LHCN-M2 (cell line): ENCODE data around the gene GPR4. TPM values are rescaled to one million over a fixed set of nuclear protein-coding genes. Genes with fewer than 3 reads are reported as not detected.
"Not testable (repeated sequence)": the region's sequence is repeated elsewhere in the genome, so short reads cannot be mapped to it uniquely, and the experiment has no call there.

Source experiments
- DNase-seq: peaks from one replicate; pipeline ENCODE4 v3.0.0-alpha.2; 2012; ENCODE audit warnings: low read depth
- polyA plus RNA-seq: library from polyadenylated mRNA; unstranded; fragments of >200 nt; gene quantifications from one replicate; pipeline ENCODE4 v1.2.1, GENCODE V29; 2012; ENCODE audit warnings: missing spikeins
- total RNA-seq: library from RNA; depleted of rRNA; stranded (reverse); fragments of >200 nt; gene quantifications from 2 replicates; pipeline ENCODE4 v1.2.3, GENCODE V29; 2014; rRNA removed

The GPR4 gene
- total RNA-seq, result not detected in 2 replicates
- polyA plus RNA-seq, result not detected

DNA sequence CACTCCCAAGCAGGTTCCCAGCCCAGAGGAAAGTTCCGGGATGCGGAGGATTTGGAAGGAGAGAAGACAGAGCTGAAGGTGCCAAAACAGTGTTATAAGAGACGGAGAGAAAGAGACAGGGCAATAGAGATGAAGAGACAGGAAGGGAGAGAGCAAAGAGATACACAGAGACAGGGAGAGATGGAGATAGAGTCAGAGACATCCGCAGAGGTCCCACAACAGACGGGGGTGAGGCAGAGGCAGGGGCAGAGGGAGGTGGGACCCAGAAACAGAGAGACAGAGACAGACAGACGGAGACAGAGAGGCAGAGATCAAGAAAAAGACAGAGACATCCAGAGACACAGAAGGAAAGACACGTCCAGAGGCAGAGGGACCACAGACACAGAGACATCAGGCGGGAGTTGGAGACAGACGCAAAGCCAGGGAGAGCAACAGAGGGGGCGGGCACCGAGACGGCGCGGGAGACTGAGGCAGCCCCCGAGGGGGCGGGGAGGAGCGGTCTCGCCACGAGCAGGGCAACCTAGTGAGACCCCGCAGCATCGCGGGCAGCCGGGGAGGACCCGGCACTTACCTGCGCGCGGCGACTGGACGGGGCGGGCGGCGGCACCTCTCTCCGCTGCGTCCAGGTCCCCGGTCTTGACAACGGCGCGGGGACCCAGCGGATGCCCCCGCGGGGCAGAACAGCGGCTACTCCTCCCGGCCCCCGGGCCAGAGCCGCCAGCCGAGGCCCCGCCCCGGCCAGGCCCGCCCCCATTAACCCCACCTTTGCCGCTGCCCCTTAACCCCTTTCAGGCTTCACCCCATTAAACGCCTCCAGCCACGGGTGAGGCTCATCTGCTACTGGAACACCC lies at the start of gene GPR4:
TSS of gene GPR4 (minus strand) at position 689 of the 851 bp plus-strand sequence. CDS start 10,346 bp downstream, outside the sequence.
- DNase-seq, result no peak

- no peak for DNase-seq
Observed at GRCh38 chr19:45650722-45651121, 48.7 kb upstream of the GPR4 start.

DNA sequence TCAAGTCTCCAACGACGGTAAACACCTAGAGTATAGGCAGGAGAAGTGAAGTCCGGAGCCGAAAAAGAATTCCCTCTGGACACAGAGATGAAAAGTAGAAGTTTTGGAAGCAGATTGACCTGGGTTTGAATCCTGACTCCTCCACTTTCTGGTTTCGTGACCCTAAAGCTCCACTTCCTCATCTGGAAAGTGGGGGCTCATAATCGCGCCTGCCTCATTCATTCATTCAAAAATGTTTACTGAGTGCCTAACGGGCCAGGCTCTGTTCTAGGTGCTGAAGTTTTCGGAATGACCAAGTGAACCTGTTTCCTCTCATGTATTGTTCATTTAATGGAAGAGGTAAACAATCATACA lies 44.3 kb upstream of the GPR4 start:
- no peak for DNase-seq

DNA sequence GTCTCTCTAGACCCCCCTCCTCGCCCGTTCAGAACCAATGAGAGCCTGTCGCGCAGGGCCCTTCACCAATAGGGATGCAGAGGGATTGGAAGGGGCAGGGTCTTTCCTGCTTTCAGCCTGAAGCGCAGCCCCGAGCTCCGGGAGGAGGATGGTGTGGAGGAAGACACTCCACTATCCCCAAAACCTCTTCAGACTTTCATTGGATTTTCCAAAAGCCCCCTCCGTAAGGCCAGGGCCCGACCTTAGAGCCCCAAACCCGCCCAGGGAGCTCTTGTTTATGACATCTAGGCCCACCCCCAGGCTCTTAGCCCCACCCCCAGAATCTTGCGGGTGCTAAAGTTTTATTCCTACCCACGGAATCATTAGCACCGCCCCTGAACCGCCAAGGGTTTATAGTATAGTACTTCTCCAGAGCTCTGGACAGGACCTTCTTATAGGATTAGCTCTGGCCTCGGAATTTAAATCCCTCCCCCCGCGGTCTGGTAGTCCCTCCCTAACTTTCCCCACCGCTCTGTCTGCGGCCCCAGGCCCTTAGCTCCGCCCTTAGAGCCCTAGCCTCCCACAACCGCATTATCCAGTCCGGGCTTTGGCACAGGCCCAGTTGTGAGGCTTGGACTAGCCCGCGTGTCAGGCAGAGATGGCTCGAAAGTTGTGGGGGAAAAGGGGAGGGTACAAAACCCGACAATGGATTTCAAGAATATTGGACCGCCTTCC lies 43.8 kb upstream of the GPR4 start:
- DNase-seq, result peak; percentile 85

DNA sequence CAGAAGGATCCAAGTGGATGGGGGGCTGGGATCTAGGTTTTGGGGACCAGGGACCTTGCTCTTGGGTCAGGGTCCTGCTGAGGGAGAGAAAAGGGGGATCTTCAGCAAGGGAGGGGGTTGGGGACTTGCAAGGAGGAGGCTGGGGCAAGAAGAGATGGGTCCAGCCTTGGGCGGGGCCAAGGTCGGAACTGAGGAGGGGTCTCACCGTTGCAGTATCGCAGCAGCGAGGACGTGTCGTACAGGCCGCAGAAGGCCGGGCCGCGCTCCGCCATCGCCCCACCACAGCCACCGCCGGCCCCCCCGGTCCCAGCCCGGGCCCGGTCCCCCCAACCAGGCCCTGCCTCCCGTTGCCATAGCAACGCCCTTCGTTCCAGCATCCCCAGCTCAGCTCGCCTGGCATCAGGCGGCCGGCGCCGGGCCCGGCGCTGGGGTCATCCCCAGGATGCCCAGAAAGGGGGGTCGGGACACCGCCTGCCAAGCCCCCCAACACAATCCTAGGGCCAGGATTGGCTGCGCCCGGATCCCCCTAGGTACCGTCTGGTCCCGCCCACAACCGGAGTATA lies 43.1 kb upstream of the GPR4 start:
- no peak for DNase-seq

DNA sequence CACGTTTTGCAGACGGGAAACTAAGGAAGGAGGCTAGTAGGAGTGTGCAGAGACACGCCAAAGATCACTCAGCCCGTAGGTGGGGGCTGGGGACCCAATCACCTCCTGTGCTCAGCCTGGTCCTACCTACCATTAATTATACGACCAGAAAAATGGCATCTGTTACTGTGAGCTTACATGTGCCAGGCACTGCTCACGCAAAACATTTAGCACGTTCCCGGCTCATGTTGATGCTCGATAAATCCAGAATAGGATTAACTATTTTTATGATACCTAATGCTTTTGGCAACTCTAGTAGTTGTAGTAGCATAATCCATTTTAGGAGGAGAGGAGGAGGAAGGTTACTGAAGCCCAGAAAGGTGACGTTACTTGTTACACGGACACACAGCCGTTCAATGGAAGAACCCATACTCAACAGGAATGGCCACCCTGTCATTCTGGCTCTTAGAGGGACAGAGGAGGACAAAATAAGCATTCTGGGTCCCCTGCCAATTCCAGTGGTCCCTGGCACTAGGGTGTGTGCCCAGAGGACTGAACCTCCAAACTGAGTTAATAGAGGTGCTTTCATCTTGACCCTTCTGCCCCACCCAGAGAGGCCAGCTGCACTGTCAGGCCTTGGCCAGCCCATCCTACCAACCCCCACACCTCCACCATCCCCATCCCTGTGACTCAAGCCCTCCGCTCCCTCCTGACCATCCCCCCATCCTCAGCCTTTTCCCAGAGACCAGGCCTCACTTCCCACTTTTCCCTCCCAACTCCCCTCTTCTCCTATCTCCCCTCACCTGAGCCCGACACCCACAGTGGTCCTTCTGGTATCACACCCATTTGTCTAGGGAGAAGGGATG lies 42.1 kb upstream of the GPR4 start:
- DNase-seq, result no peak

DNA sequence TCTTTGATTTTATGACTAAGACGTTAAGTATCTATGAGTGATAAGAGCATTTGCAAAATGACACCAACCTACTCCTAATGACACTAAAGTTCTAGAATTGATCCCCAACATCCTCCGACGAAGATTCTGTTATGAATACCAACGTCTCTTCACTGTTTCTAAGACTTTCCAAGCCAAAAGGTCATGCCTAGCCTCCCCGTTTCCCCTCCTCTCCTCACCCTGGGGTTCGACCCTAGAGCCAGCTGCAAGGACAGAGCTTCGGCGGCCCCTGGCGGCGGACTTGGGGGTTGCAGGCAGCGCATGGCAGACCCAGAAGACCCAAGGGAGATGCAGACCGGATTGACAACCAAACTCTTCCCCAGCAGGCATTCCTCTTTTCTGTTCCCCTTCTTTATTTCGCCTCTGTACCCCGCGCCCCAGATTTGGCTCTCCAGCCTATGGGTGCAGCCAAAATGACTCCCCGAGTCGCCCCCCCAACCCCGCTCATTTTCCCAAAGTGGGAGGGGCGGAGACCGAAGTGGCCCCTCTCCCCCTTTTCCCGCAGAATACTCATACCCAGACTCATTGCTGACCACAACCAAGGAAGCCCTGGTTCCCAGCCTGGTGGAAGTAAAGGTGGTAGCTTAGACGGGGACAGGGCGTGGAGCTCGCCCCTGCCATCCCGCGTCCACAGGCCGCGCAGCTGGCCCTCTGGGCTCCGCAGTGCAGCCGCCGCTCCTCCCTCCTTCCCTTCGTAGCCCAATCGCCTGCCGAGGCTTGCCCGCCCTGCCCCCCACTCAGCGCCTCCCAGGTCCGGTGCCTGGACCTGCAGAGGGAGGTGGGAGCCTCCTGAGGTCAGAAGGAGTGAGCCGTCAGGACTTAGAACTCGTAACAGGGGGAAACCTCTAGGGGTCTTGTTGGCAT lies 41.3 kb upstream of the GPR4 start:
- DNase-seq, result peak; percentile 77

GRCh38 chr19:45641274-45642105 lies 39.5 kb upstream of the GPR4 start:
- peak; percentile 64 for DNase-seq

DNA sequence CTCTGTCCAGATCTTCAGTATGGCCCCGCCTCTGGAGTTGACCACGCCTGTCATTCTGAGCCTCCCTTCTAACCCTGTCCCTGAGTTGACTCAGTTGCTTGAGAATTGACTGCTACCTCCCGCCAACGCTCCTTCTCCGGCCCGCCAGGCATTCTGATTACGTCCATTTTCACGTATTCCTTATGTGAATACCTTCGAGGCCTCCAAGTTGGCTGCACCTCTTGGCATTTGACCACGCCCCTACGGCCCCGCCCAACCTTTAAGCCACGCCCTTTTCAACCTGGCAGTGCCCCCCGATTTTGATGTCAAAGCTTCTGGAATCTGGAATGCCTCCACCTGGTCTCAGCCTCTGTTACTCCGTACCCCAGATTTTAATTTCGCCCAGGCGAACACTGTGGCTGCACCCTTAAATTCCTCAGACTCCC lies 38.8 kb upstream of the GPR4 start:
- no peak for DNase-seq

DNA sequence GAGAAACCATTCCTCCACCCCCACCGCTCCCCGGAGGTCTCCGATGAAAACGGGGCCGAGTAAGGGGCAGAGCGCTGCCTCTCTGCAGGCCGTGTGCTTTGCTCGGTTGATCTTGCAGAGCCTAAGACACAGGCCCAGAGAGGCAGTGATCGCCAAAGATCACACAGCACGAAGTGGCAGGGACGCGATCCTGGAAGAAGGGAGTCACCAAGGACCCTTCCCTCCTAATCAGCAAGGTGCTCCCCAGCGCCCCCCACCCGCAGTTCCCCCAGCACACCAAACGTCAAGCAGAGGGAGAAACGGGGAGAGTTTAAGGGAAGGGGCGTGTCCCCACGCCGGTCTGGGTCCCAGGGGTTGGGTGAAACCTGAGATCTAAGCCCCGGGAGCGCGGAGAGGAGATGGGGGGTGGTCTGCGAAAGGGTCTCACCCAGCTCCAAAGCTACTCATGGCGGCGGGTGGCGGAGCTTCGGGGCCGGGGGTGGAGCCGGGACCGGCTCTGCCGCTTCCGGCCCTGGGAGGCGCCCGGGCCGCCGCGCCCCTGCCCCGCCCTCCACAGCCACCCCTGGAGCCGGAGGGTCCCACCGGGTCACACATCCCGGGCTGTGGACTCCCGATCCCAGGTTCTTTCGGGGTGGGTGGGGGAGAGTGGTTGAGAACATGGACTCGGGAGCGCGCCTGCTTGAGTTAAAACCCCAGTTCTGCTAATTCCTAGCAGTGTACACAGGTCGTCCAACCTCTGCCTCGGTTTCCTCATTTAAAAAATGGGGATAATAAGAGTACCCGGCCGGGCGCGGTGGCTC lies 37.1 kb upstream of the GPR4 start, which contains the start of gene EML2:
TSS of gene EML2 (minus strand) at position 468 of the 800 bp plus-strand sequence. CDS start at position 447, 21 bp downstream.
- DNase-seq, result peak; percentile 17

- peak; percentile 35 for DNase-seq
Observed at GRCh38 chr19:45637890-45638667, 36.1 kb upstream of the GPR4 start.

GRCh38 chr19:45636902-45637301 lies 34.9 kb upstream of the GPR4 start:
- DNase-seq, result no peak

DNA sequence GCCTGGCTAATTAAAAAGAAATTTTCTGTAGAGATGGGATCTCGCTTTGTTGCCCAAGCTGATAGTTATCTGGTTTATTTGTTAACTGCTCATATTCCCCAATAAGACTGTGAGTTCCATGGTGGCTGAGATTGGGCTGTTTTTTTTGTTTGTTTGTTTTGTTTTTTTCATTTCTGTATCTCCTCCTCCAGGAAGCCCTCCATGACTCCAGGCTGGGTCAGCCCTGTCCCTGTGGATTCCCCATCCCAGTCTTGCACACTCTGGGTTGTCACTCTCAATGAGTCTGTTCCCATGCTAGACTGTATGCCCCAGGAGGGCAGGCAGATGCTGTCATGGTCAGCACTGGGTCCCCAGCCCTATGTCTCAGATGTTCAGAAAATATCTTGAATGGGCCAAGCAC lies 34.3 kb upstream of the GPR4 start:
- DNase-seq, result no peak

GRCh38 chr19:45632468-45633196 lies 30.6 kb upstream of the GPR4 start:
- peak; percentile 96 for DNase-seq

DNA sequence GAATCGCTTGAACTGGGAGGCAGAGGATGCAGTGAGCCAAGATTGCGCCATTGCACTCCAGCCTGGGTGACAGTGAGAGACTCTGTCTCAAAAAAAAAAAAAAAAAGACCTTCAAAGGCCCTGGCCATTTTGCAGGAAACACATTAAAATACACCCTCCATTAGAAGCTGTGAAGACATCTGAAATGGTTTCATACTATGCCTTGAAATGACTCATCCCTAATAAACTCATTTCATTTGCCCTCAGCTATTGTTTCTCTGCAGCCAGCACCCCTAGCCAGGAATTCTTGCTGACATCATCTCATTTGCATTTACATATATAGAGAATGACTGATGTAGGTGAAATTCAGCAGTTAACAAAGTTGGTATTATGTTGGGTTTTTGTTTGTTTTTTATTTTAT lies 28.5 kb upstream of the GPR4 start:
- DNase-seq, result peak; percentile 80

GRCh38 chr19:45629704-45630103 lies 27.7 kb upstream of the GPR4 start:
- DNase-seq, result no peak

GRCh38 chr19:45628219-45628618 lies 26.2 kb upstream of the GPR4 start:
- DNase-seq, result not testable (repeated sequence)
